Small intestine (tissue), 7 donors: ENCODE data around the gene DLG2. TPM values are rescaled to one million over a fixed set of nuclear protein-coding genes. Genes with fewer than 3 reads are reported as not detected.

Source experiments
- DNase-seq, 2 donors: peaks; one replicate each; pipeline versions ENCODE4 v3.0.0 to v3.0.0-alpha.2; 2013
- FAIRE-seq: peaks from 2 replicates; lab custom pipeline; 2012; peaks lifted over from hg19 to GRCh38; lab: Jason Lieb, UNC
- H3K27ac ChIP-seq, 3 donors: one replicate each; pipeline ENCODE4 v1.5.1; 2013; ENCODE audit warnings: low read length in 2 of 3, mild to moderate bottlenecking in 2 of 3, control low read depth in 1 of 3, inconsistent platforms in 1 of 3, low read depth in 1 of 3, moderate library complexity in 1 of 3
- H3K27me3 ChIP-seq, 3 donors: one replicate each; pipeline ENCODE4 v1.6.1; 2013; ENCODE audit warnings: low read length in 3 of 3, inconsistent platforms in 1 of 3; ENCODE audit not compliant: control insufficient read depth in 3 of 3, insufficient read depth in 3 of 3
- H3K36me3 ChIP-seq, 3 donors: one replicate each; pipeline ENCODE4 v1.6.1; 2013; ENCODE audit warnings: low read length in 3 of 3, inconsistent platforms in 1 of 3, low read depth in 1 of 3, mild to moderate bottlenecking in 1 of 3, moderate library complexity in 1 of 3; ENCODE audit not compliant: control insufficient read depth in 3 of 3, insufficient read depth in 2 of 3
- H3K4me1 ChIP-seq, 3 donors: one replicate each; pipeline ENCODE4 v1.6.1; 2013; ENCODE audit warnings: low read length in 2 of 3, inconsistent platforms in 1 of 3, low read depth in 1 of 3, mild to moderate bottlenecking in 1 of 3, moderate library complexity in 1 of 3; ENCODE audit not compliant: control insufficient read depth in 3 of 3, insufficient read depth in 2 of 3
- H3K4me3 ChIP-seq, 3 donors: one replicate each; pipeline ENCODE4 v1.5.1; 2013; ENCODE audit warnings: low read length in 3 of 3, control low read depth in 1 of 3, inconsistent platforms in 1 of 3, low read depth in 1 of 3, mild to moderate bottlenecking in 1 of 3, moderate library complexity in 1 of 3
- H3K9me3 ChIP-seq, 2 donors: one replicate each; pipeline ENCODE4 v1.6.1; 2013; ENCODE audit warnings: low read depth in 1 of 2, low read length in 1 of 2; ENCODE audit not compliant: control insufficient read depth in 2 of 2, insufficient read depth in 1 of 2
- WGBS, 3 donors: extraction: QIAGEN DNeasy Blood & Tissue Kit; methylation state at CpG; one replicate each; pipeline ENCODE4 v1.1.7; 2013; 5-methylcytosine and 5-hydroxymethylcytosine counted together
- polyA plus RNA-seq, 4 donors: library from polyadenylated mRNA; stranded (reverse) in 3 of 4; unstranded in 1 of 4; fragments of 200-250 nt in 3 of 4; fragments of 120-200 nt in 1 of 4; gene quantifications; one replicate each; pipeline versions ENCODE4 v1.2.1 to v1.2.3, GENCODE V29; 2013
- donor health status: healthy with polysubstance abuse.
- donor health status: control.
- donor health status: control.
- donor health status: Bipolar disorder and iron deficiency.
- donor health status: healthy.

Gene DLG2
- polyA plus RNA-seq, 4 donors: 0.22 to 1.6 (median 1.1) TPM

- WGBS, 3 donors: 44 to 72% (median 60%) methylated on average over 5 of the region's 5 CpGs
- no peaks in the 10 kb centered on the region for H3K27me3 ChIP-seq
- H3K9me3 ChIP-seq: no peaks in the 10 kb centered on the region
- H3K4me1 ChIP-seq: no peaks in the 10 kb centered on the region
- H3K27ac ChIP-seq: no peak overlapping the region
- no peak overlapping the region for H3K4me3 ChIP-seq
- DNase-seq: no peak
- no peak for FAIRE-seq
- no peaks in the 10 kb centered on the region for H3K36me3 ChIP-seq
Measured at GRCh38 chr11:84241343-84242131, 1385.6 kb downstream of the DLG2 start.

- no peak overlapping the region for H3K4me3 ChIP-seq
- no peaks in the 10 kb centered on the region for H3K27me3 ChIP-seq
- FAIRE-seq: no peak
- DNase-seq: peak in 1 of 2 donors; percentile 38
- WGBS, 3 donors: 63 to 92% (median 85%) methylated on average over 1 of the region's 1 CpG
- H3K9me3 ChIP-seq: no peaks in the 10 kb centered on the region
- H3K27ac ChIP-seq: no peak overlapping the region
- no peaks in the 10 kb centered on the region for H3K36me3 ChIP-seq
- H3K4me1 ChIP-seq: no peaks in the 10 kb centered on the region
Measured at GRCh38 chr11:84240847-84241246, 1386.3 kb downstream of the DLG2 start.

GRCh38 chr11:84236436-84236835 is 1390.7 kb downstream of the DLG2 start:
- Histone ChIP-seq H3K27ac (no peak overlapping the region), H3K9me3 (no peaks in the 10 kb centered on the region), H3K27me3 (no peaks in the 10 kb centered on the region), H3K4me1 (no peaks in the 10 kb centered on the region), H3K4me3 (no peak overlapping the region), H3K36me3 (no peaks in the 10 kb centered on the region)
- DNase-seq (no peak), FAIRE-seq (no peak)

- H3K36me3 ChIP-seq: no peaks in the 10 kb centered on the region
- H3K27me3 ChIP-seq: no peaks in the 10 kb centered on the region
- no peak overlapping the region for H3K27ac ChIP-seq
- DNase-seq (no peak), FAIRE-seq (no peak)
- no peaks in the 10 kb centered on the region for H3K9me3 ChIP-seq
- H3K4me3 ChIP-seq: no peak overlapping the region
- 19 to 46% (median 34%) methylated on average over 4 of the region's 4 CpGs for WGBS, 3 donors
- H3K4me1 ChIP-seq: no peaks in the 10 kb centered on the region
Measured at GRCh38 chr11:84234462-84235202, 1392.5 kb downstream of the DLG2 start.

GRCh38 chr11:84234011-84234410 is 1393.1 kb downstream of the DLG2 start:
- FAIRE-seq: no peak

GRCh38 chr11:84232511-84232910 is 1394.6 kb downstream of the DLG2 start:
- FAIRE-seq (no peak), DNase-seq (no peak)
- Histone ChIP-seq H3K4me1 (no peaks in the 10 kb centered on the region), H3K36me3 (no peaks in the 10 kb centered on the region), H3K27ac (no peak overlapping the region), H3K9me3 (no peaks in the 10 kb centered on the region), H3K4me3 (no peak overlapping the region), H3K27me3 (no peaks in the 10 kb centered on the region)

More at GRCh38 chr11:84234011-84234410, 1393.1 kb downstream of the DLG2 start:
- no peaks in the 10 kb centered on the region for H3K36me3 ChIP-seq
- WGBS, 3 donors: 15 to 50% (median 29%) methylated on average over 2 of the region's 2 CpGs
- no peak for DNase-seq
- no peak overlapping the region for H3K27ac ChIP-seq
- no peak overlapping the region for H3K4me3 ChIP-seq
- no peaks in the 10 kb centered on the region for H3K27me3 ChIP-seq
- no peaks in the 10 kb centered on the region for H3K9me3 ChIP-seq
- no peaks in the 10 kb centered on the region for H3K4me1 ChIP-seq

- Histone ChIP-seq H3K4me1 (no peaks in the 10 kb centered on the region), H3K27ac (no peak overlapping the region), H3K36me3 (no peaks in the 10 kb centered on the region), H3K4me3 (no peak overlapping the region), H3K27me3 (no peaks in the 10 kb centered on the region), H3K9me3 (no peaks in the 10 kb centered on the region)
- DNase-seq (no peak), FAIRE-seq (no peak)
- WGBS, 3 donors: 82 to 88% (median 85%) methylated on average over 3 of the region's 3 CpGs
Measured at GRCh38 chr11:84230402-84230801, 1396.7 kb downstream of the DLG2 start.

GRCh38 chr11:84227970-84228665 is 1399.0 kb downstream of the DLG2 start:
- FAIRE-seq: no peak
- H3K4me3 ChIP-seq: no peak overlapping the region
- no peak for DNase-seq

More at GRCh38 chr11:84227970-84228665, 1399.0 kb downstream of the DLG2 start:
- H3K36me3 ChIP-seq: no peaks in the 10 kb centered on the region
- no peaks in the 10 kb centered on the region for H3K9me3 ChIP-seq
- no peak overlapping the region for H3K27ac ChIP-seq
- no peaks in the 10 kb centered on the region for H3K27me3 ChIP-seq
- H3K4me1 ChIP-seq: no peaks in the 10 kb centered on the region
- WGBS, 3 donors: 61 to 71% (median 70%) methylated on average over 3 of the region's 3 CpGs
